ELR (cell line): Measurements from ENCODE around the gene DNM2.
"Not testable (repeated sequence)": the region's sequence is repeated elsewhere in the genome, so short reads cannot be mapped to it uniquely, and the experiment has no call there.

Experiments
- DNase-seq: peaks from one replicate; pipeline ENCODE4 v3.0.0-alpha.2; 2015; ENCODE audit warnings: low read depth

The DNM2 gene

GRCh38 chr19:10870501-10870954 lies 152.6 kb downstream of the DNM2 start:
- DNase-seq: no peak

- peak; percentile 97 for DNase-seq
Observed at GRCh38 chr19:10870955-10871603, 153.2 kb downstream of the DNM2 start, which contains the start of gene CARM1. Gene CARM1, plus strand, starts transcription at chr19:10871553. Its CDS starts 150 bp downstream, at chr19:10871703.

- DNase-seq: peak; percentile 46
Observed at GRCh38 chr19:10871711-10872545, 154.0 kb downstream of the DNM2 start.

DNA sequence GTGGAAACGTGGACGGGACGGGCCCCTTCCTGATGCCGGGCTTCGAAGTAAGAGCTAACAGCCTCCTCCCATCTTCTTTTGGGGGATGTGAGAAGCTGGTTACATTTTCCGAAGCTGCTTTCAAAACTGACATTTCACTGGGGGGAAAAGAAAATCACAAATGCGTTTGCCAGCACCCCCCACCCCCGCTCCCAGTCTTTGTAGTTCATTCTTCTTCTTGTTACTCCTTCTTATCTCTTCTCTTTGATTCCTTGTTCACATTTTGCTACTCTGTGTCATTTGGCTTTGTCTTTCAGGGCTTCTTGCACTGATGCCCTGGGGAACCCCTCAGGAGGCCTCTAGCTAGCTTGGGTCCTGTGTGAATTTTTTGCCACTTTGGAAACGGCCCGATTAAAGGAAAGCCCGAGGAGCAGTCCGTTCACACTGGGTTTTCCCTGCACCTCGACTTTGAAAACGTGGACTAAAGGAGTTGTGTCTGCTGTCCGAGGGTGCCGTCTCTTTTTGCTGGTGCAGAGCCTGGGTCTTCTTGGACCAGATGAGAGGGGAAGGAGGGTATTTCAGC lies 154.7 kb downstream of the DNM2 start:
- peak; percentile 26 for DNase-seq

DNA sequence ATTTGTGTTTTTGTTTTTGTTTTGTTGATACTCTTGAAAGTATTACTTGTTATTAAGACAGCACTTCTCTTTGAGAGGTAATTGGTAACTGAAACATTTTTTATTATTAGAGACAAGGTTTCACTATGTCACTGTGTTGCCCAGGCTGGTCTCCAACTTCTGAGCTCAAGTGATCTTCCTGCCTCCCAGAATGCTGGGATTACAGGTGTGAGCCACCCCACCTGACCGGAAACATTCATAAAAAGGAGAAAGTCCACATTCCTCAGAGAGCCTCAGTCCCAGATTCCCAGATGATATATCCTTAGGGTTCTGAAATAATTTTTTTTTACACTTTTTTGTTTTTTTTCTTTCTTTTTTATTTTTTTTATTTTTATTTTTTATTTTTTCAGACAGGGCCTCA lies 156.1 kb downstream of the DNM2 start:
- no peak for DNase-seq

- DNase-seq: peak; percentile 45
Observed at GRCh38 chr19:10876459-10877240, 158.8 kb downstream of the DNM2 start.

- not testable (repeated sequence) for DNase-seq
Observed at GRCh38 chr19:10877608-10878007, 159.7 kb downstream of the DNM2 start.

- no peak for DNase-seq
Observed at GRCh38 chr19:10878253-10878652, 160.4 kb downstream of the DNM2 start.
